WTC11 (cell line): Measurements from ENCODE around the gene FHOD3.

Experiments used
- ATF1 ChIP-seq: sonication (generic); formaldehyde crosslinking; IDR thresholded peaks from 2 replicates; pipeline ENCODE4 v1.8.1; 2023; ENCODE audit warnings: mild to moderate bottlenecking, moderate library complexity, missing genetic modification reagents
- CTCF ChIP-seq: fragments of 200-600 bp; IDR thresholded peaks from 2 replicates; pipeline ENCODE4 v1.8.0; 2022; ENCODE audit warnings: antibody characterized with exemption
- E2F1 ChIP-seq: sonication (generic); formaldehyde crosslinking; IDR thresholded peaks from 2 replicates; pipeline ENCODE4 v1.8.0; 2022; ENCODE audit warnings: mild to moderate bottlenecking, missing genetic modification reagents
- NFE2L1 ChIP-seq: sonication (generic); formaldehyde crosslinking; IDR thresholded peaks from 2 replicates; pipeline ENCODE4 v1.8.1; 2023; ENCODE audit warnings: missing genetic modification reagents
- NFYB ChIP-seq: sonication (generic); formaldehyde crosslinking; conservative IDR thresholded peaks from 2 replicates; pipeline ENCODE4 v1.8.0; 2022; ENCODE audit warnings: low read depth, missing genetic modification reagents
- PREB ChIP-seq: sonication (generic); formaldehyde crosslinking; IDR thresholded peaks from 2 replicates; pipeline ENCODE4 v1.8.1; 2022; ENCODE audit warnings: mild to moderate bottlenecking, missing genetic modification reagents, moderate library complexity, borderline replicate concordance
- TCF7 ChIP-seq: sonication (generic); formaldehyde crosslinking; IDR thresholded peaks from 2 replicates; pipeline ENCODE4 v1.8.0; 2022; ENCODE audit warnings: mild to moderate bottlenecking, low read depth, missing genetic modification reagents, moderate library complexity

GRCh38 chr18:36457683-36458082 is 160.2 kb downstream of the FHOD3 start:
- TF ChIP-seq E2F1 (CRISPR knock-in tag) (no peak), NFE2L1 (CRISPR knock-in tag) (no peak), ATF1 (no peak), PREB (CRISPR knock-in tag) (no peak), NFYB (CRISPR knock-in tag) (no peak), CTCF (no peak), TCF7 (CRISPR knock-in tag) (no peak)
